IMR-90 (cell line): ENCODE data around the gene SDK1.

Experiments
- CEBPB ChIP-seq: IDR thresholded peaks from 2 replicates; pipeline ENCODE4 v1.6.1; 2012; ENCODE audit warnings: low read depth, low read length, improper control_type of control experiment
- FOS ChIP-seq: fragments of 150-350 bp; IDR thresholded peaks from 2 replicates; pipeline ENCODE4 v1.6.1; 2016; ENCODE audit warnings: low read depth, low read length
- MXI1 ChIP-seq: IDR thresholded peaks from 2 replicates; pipeline ENCODE4 v1.6.1; 2012; ENCODE audit warnings: low read depth, mild to moderate bottlenecking, low read length, moderate library complexity, borderline replicate concordance
- POLR2A ChIP-seq: IDR thresholded peaks from 2 replicates; pipeline ENCODE4 v1.6.1; 2012; ENCODE audit warnings: mild to moderate bottlenecking, low read depth, low read length
- RFX5 ChIP-seq: IDR thresholded peaks from 2 replicates; pipeline ENCODE4 v1.8.0; 2012; ENCODE audit warnings: low read depth, mild to moderate bottlenecking, low read length, moderate library complexity
- SMC3 ChIP-seq: fragments of 150-350 bp; IDR thresholded peaks from 2 replicates; pipeline ENCODE4 v1.6.1; 2016; ENCODE audit warnings: low read depth, mild to moderate bottlenecking, antibody characterized with exemption, low read length, moderate library complexity
- TF ChIP-seq, protein P1 (sequence below): conservative IDR thresholded peaks from 2 replicates; pipeline ENCODE4 v1.5.1; 2012; ENCODE audit warnings: mild to moderate bottlenecking, low read depth, low read length, improper control_type of control experiment
- TF ChIP-seq, protein P2 (sequence below): fragments of 150-350 bp; IDR thresholded peaks from 2 replicates; pipeline ENCODE4 v1.6.1; 2016; ENCODE audit warnings: low read depth, mild to moderate bottlenecking, low read length, moderate library complexity, borderline replicate concordance
- TF ChIP-seq, protein P3 (sequence below): fragments of 150-350 bp; IDR thresholded peaks from 2 replicates; pipeline ENCODE4 v1.6.1; 2017; ENCODE audit warnings: mild to moderate bottlenecking, antibody characterized with exemption, low read length, low read depth

DNA sequence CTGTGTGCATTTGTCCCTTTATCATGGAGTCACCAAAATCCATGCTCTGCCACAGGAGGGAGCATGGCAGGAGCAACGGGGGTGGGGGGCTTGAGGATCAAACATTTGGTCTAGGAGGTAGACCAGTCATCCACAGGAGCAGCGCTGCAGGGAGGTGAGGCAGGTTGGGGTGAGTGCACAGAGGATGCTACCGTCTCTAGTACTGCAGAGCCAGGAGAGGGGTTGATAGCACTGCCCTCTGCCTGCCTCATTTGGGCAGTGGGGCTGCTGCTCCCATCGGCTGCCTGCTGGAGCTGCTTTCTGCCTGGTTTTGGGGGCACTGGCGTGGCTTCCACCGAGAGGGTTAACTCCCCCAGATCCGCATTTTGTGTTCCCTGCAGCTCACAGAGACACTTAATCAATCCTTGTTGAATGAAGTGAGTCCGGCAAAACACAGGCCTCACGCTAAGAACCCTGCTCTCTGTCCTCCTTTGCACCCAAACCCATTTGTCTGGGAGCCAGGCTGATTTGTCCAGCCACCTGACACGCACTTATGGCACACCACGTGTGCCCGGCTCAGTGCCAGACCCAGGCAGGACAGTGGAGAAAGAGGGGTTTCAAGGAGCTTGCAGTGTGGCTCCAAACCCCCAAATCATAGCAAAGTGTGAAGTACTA, 854.0 kb downstream of the SDK1 start:
- TF ChIP-seq, protein P1, sequence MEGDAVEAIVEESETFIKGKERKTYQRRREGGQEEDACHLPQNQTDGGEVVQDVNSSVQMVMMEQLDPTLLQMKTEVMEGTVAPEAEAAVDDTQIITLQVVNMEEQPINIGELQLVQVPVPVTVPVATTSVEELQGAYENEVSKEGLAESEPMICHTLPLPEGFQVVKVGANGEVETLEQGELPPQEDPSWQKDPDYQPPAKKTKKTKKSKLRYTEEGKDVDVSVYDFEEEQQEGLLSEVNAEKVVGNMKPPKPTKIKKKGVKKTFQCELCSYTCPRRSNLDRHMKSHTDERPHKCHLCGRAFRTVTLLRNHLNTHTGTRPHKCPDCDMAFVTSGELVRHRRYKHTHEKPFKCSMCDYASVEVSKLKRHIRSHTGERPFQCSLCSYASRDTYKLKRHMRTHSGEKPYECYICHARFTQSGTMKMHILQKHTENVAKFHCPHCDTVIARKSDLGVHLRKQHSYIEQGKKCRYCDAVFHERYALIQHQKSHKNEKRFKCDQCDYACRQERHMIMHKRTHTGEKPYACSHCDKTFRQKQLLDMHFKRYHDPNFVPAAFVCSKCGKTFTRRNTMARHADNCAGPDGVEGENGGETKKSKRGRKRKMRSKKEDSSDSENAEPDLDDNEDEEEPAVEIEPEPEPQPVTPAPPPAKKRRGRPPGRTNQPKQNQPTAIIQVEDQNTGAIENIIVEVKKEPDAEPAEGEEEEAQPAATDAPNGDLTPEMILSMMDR, result no peak
- TF ChIP-seq SMC3, result no peak
- no peak for TF ChIP-seq FOS
- no peak for TF ChIP-seq RFX5
- TF ChIP-seq, protein P2, sequence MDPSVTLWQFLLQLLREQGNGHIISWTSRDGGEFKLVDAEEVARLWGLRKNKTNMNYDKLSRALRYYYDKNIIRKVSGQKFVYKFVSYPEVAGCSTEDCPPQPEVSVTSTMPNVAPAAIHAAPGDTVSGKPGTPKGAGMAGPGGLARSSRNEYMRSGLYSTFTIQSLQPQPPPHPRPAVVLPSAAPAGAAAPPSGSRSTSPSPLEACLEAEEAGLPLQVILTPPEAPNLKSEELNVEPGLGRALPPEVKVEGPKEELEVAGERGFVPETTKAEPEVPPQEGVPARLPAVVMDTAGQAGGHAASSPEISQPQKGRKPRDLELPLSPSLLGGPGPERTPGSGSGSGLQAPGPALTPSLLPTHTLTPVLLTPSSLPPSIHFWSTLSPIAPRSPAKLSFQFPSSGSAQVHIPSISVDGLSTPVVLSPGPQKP, result no peak
- no peak for TF ChIP-seq POLR2A
- no peak for TF ChIP-seq CEBPB
- TF ChIP-seq MXI1, result no peak
- TF ChIP-seq, protein P3, sequence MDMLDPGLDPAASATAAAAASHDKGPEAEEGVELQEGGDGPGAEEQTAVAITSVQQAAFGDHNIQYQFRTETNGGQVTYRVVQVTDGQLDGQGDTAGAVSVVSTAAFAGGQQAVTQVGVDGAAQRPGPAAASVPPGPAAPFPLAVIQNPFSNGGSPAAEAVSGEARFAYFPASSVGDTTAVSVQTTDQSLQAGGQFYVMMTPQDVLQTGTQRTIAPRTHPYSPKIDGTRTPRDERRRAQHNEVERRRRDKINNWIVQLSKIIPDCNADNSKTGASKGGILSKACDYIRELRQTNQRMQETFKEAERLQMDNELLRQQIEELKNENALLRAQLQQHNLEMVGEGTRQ, result no peak
